HG03469 (cell line): Measurements from ENCODE around the gene GHR.

Experiments
- ATAC-seq: cut with Tn5 transposase; IDR thresholded peaks from one replicate; pipeline ENCODE4 v1.9.1; 2021; ENCODE audit warnings: mild to moderate bottlenecking, moderate library complexity, moderate number of reproducible peaks; ENCODE audit not compliant: unreplicated experiment

GHR gene

DNA sequence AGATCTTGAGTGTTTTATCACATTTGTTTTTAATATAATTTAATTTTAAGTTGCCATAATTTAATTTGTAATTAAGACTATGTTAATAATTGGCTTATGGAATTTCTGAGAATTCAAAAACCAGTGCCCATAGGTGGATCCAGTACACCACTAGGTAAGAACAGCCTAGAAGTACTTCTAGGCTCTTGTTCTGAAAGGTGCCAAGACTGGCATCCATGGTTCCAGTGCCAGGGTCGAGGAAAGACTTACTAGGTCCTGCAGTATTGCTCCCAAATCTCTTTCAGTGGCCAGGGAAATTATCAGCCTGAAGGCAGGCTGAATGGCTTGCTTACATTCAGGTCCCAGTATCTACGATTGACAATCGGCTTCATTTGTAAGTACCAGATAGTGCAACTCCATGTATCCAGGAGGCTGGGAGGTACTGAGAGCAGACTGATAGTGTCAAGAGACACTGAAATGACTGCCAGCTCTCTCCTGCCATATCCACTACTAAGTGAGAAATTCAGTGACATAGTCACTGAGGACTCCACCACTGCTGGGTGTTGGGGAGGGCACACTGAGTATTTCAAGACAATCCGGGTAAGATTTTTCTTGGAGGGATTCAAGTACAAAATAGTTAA lies 174.2 kb downstream of the GHR start:
- no peak for ATAC-seq

DNA sequence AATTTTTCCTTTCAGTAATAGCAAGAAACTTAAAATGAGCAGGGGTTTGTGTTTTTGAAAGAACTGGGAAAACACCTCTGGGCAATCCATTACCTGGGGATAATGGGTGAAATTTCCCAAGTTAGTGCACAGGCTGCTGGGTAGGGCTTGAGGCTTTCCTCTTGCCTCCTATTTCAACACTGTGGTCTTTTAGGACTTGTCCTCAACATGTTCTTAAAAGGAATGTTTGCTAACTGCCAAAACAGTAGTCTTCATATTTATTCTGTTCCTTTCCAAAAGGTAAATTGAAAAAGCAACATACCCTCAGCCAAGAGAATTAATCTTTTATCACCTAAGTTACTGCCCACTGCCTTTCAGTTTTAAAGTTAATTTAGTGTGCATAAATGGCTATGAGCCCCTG lies 175.1 kb downstream of the GHR start:
- ATAC-seq, result no peak

DNA sequence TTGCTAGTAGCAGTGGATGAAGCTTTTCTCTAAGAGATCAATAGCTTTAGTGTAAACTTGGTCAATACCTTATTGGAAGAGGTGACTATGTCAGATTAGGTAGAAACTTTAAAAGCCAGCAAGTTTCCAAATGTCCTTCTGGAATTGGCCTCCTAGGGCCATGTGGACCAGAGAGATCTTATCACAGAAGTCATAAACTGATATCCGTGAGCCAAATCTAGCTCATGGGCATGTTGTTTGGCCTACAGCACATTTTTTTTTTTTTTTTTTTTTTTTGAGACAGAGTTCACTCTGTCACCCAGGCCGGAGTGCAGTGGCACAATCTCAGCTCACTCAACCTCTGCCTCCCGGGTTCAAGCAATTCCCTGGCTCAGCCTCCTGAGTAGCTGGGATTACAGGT lies 175.9 kb downstream of the GHR start:
- no peak for ATAC-seq

GRCh38 chr5:42600441-42600840 lies 177.2 kb downstream of the GHR start:
- ATAC-seq, result no peak

- ATAC-seq, result no peak
These were observed 181.0 kb downstream of the GHR start for GRCh38 chr5:42604171-42604711.

DNA sequence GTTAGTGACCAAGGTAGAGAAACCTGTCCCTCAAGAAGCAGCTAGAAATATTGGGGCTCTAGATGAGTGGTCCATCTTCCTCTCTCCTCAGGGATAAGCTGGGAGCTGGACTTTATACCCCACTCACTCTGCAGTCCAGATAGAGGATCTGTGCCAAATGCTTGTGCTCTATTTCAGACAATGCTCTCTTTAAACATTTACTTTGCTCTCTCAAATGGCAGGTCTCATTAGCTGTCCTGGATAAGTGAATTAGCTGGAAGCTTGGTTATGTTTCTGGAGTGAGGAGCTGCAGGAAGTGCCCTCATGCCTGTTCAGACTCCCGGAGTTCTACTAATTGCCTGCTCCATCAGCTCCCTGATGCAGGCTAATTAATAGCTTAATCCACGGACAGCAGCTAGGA lies 182.3 kb downstream of the GHR start:
- no peak for ATAC-seq

DNA sequence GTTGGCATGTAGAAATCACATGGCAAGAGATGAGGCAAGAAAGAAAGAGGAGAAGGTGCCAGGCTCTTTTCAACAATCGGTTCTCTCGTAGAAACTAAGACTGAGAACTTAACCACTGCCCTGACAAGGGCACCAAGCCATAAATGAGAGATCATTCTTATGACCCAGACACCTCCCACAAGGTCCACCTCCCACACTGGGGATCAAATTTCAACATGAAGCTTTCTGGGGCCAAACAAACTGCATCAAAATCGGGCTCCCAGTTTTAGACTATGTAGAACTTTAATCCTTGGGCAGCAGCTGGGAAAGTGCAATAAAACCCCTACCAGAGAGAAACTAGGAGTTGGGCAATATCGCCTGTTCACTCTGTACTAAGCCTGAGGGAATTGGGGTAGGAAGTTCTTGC lies 183.2 kb downstream of the GHR start:
- ATAC-seq, result no peak

GRCh38 chr5:42611437-42611836 lies 188.2 kb downstream of the GHR start:
- ATAC-seq, result no peak

GRCh38 chr5:42612750-42613366 lies 189.6 kb downstream of the GHR start:
- ATAC-seq, result no peak

GRCh38 chr5:42614509-42614908 lies 191.3 kb downstream of the GHR start:
- no peak for ATAC-seq

DNA sequence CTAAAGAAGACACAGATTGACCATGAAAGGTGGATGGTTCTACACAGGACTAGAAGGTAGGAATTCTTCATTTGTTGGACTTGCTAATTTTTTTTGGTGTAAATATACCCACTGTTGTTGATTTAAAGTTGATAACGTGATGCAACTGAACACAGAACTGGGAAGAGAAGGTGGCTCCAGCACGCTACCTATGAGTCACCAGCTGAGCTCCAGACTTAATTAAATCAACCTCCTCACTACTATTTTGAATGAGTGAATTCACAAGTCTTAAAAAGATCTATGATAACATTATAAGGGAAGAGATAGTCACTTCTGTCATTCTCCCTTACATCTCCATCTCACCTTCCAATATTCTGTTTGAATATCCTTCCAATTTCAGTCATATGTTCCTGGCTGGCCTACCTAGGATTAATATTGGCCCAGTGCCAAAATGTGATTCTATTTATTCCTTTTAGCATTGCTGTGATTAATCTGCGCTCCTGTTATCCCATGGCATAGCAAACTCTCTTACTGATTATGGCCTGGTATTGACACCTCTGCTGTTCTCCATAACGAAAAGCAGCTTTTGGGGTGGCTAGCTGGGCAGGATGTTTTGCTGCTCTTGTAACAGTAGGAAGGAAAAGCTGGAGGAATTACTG lies 197.5 kb downstream of the GHR start:
- no peak for ATAC-seq

DNA sequence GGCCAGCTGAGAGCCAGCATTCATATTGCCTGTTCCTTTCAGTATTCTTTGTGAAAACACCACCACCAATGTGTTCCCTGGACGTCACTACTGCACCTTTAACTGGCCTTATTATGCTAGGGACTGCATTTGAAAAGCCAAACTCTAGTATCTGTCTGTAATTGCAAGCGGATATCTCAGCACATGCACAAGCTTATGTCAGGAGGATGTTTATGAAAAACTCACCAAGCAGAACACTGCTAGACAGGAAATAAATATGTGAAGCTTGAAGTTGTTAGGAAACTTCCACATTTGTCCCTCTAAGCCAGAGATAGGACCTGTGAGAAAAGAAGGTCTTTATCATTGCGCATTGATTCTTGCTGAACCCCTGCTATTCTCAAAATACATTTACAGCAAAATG lies 198.0 kb downstream of the GHR start:
- ATAC-seq, result no peak

DNA sequence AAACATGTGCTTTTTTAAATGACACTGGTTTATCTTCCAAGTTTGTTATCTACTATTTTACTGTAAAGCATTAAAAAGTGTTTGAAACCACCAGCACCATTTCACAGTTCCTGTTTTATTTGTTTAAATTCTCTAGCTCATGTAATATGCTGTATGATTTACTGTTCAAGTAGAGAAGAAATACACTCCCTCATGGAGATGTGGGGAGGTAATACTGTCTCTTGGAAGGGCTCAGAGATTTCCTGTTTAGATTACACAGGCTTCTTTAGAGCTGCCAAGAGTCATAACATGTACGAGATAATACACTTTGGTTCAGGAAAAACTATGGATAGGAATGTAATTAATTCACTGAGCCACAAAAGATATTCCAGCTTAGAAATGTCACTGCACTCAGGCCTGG lies 198.4 kb downstream of the GHR start:
- no peak for ATAC-seq

GRCh38 chr5:42624912-42625311 lies 201.7 kb downstream of the GHR start:
- no peak for ATAC-seq

GRCh38 chr5:42626462-42626861 lies 203.2 kb downstream of the GHR start:
- no peak for ATAC-seq

GRCh38 chr5:42628821-42629220 lies 205.6 kb downstream of the GHR start:
- ATAC-seq, result no peak

DNA sequence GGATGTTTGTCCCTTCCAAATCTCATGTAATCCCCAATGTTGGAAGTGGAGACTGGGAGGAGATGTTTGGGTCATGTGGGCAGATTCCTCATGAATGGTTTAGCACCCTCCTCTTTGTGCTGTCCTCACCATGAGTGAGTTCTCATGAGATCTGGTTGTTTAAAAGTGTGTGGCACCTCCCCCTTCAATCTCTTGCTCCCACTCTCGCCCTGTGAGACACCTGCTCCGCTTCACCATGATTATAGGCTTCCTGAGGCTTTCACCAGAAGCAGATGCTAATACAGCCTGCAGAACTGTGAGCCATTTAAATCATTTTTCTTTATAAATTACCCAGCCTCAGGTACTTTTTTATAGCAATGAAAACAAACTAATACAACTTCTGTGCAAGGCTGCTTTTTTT lies 206.0 kb downstream of the GHR start:
- ATAC-seq, result no peak

DNA sequence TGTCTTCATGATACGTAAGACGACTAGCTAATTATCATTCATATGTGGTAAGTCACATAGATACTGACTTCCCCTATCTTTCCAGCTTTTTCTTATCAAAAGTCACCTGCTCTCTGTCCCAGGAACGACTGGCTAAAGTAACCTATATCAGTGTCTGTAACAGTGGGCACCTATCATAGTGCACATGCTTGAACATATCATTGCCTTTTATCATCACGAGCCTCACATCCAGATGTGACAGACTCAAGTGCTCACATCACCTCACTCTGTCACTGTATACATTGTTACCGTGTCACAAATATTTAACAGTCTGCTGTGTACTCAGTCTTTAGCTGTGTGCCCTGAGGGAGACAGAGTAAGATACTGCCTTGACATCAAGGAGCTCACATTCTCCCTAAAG lies 208.0 kb downstream of the GHR start:
- ATAC-seq, result no peak

- no peak for ATAC-seq
These were observed 209.2 kb downstream of the GHR start for GRCh38 chr5:42632354-42632900.

GRCh38 chr5:42634575-42634974 lies 211.3 kb downstream of the GHR start:
- no peak for ATAC-seq

- ATAC-seq, result no peak
These were observed 213.2 kb downstream of the GHR start for GRCh38 chr5:42636425-42636824.

DNA sequence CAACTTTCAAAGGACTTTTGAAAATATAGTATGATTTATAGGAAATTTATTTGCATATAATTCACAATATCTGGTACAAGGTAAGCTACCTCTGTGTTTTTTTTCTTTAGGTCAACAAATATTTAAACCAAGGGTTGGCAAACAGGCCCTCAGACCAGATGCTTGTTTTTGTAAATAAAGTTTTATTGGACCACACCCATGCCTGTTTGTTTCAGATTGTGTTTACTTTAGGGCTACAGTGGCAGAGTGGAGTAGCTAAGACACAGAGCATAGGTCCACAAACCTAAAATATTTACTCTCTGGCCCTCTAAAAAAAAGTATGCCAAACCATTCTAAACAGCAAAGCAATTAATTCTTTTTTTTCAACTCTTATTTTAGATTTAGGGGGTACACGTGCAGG lies 213.7 kb downstream of the GHR start:
- ATAC-seq, result no peak
